CD4-positive, alpha-beta T cell treated with Interleukin-6 for 4 hours (primary cell): Measurements from ENCODE around the gene RPL22.

Experiments used
- DNase-seq: peaks from one replicate; pipeline ENCODE4 v3.0.0-alpha.2; 2020; ENCODE audit warnings: mixed read lengths

The RPL22 gene

DNA sequence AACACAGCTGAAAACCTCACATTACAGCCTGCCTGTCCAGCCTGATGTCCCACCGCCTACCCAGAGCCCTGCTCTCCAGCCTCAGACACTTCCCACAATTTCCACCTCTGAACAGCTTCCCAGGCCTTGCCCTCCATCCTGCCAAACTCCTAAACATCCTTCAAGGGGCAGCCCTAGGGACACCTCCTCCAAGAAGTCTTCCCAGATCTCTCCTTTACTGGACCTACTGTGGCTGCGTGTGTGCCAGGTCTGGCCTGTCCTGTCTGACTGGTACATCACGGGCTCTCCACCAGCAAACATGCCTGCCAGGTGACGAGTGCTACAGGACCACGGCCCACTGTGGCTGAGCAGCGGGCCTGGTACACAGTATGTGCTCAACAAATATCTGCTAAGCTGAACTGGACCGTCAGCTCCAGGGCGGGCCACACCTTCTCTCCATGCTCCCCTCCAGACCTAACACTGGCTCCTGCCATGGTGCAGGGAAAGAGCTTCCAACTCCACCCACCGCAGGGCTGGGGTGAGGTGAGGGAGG lies 48.0 kb downstream of the RPL22 start:
- DNase-seq, result no peak

DNA sequence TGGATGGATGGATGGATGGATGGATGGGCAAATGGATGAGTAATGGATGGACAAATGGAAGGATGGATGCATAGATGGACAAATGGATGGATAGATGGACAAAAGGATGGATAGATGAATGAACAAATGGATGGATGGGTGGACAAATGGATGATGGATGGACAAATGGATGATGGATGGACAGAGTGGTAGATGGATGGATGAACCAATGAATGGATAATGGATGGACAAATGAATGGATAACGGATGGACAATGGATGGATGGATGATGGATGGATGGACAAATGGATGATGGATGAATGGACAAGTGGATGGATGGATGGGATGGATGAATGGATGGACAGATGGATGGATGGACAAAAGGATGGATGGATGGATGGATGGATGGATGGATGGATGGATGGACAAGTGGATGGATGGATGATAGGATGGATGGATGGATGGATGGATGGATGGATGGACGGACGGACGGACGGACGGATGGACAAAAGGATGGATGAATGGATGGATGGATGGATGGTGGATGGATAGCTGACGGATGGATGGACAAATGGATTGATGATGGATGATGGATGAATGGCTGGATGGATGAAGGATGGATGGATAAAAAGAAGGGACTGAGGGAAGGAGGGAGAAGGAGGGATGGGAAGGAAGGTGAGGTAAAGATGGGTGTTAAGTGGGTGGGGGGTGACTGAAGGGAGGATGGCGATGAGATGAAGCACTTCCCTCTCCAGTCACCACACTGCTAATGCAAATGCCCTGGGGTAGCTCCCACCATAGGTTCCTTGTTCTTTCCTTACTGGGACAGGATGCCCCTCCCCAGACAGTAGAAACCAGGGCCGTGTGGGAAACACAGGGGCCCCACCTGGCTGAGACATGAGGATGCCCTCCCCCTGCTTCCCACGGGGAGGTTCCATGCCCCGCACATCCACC lies 49.1 kb downstream of the RPL22 start:
- no peak for DNase-seq

DNA sequence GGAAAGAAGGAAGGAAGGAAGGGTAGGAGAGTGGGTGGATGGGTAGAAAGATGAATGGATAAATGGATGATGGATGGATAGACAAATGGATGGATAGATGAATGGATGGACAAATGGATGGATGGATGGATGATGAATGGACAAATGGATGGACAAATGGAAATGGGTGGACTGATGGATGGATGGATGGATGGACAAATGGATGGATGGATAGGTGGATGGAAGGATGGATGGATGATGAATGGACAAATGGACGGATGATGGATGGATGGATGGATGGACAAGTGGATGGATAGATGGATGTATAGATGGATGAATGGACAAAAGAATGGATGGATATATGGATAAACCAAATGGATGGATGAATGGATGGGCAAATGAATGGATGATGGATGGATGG lies 49.8 kb downstream of the RPL22 start:
- DNase-seq, result no peak

DNA sequence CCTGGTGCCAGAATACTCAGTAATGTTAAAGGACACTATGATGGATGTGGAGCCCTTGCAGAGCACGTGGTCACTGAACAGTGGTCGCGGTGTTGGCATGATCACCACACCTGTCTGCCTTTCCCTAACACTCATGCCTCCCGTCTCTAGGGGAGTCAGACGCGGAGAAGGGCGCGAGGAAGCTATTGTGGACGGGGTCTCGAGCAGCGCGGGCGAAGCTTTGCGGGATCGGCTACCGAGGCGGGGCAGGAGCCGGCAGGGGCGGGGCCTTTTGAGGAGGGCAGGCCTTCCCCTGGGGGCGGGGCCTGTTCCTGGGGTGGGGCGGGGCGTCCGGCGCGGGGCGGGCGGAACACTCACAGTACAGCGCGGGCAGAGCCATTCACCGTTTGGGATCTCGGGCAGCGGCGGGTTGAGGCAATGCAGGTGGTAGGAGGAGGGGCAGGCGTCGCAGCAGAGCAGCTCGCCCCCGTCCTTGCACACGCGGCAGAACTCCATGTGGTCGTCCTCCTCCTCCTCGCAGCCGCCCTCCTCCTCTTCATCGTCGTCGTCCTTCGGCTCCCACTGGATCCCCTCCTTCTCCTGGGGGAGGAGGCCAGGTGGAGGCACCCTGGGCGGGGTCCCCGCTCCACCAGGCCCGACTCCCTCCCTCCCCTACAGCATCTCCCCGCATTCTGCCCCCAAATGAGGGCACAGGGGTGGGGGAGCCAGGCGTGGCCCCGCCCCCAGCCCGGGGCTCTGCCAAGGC lies 50.7 kb downstream of the RPL22 start:
- DNase-seq, result peak; percentile 80

DNA sequence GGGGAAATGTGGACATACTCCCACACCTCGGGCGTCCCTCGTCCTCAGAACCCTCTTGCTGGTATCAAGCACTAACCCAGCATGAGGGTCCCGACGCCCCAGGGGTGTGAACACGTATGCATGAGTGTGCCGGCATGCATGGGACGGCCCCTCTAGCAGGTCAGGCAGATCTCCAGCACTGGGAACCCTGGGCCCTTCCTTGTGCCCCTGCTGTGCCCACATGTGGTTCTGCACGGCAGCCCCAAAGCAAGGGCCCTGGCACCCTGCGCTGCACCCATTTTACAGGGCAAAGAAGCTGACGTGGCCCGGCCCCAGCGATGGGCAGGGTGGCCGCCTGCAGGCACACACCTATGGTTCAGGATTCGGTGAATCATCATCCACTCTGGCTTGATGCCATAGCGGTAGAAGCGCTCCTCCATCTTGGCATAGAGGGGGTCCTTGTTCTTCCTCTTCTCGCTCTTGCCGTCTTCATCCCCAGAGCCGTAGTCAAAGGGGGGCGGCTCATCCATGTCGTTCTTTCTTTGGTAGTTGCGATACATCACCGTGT lies 53.5 kb downstream of the RPL22 start:
- DNase-seq, result no peak

DNA sequence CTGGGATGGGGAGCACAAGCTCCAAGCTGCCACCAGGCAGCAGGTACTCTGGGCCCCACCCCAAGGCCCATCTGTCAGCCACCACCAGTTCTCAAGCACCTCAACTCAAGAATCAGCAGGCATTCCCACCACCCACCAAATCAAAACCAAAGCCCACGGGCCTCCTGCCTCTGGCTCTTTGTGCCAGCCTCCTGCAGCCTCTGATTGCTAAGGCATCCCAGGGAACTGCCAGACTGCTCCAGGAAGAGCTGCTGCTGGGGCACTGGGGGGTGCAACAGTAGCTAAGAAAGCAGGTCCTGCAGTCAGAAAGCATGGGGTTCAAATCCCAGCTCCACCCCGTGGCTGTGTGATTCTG lies 54.0 kb downstream of the RPL22 start:
- DNase-seq, result no peak

DNA sequence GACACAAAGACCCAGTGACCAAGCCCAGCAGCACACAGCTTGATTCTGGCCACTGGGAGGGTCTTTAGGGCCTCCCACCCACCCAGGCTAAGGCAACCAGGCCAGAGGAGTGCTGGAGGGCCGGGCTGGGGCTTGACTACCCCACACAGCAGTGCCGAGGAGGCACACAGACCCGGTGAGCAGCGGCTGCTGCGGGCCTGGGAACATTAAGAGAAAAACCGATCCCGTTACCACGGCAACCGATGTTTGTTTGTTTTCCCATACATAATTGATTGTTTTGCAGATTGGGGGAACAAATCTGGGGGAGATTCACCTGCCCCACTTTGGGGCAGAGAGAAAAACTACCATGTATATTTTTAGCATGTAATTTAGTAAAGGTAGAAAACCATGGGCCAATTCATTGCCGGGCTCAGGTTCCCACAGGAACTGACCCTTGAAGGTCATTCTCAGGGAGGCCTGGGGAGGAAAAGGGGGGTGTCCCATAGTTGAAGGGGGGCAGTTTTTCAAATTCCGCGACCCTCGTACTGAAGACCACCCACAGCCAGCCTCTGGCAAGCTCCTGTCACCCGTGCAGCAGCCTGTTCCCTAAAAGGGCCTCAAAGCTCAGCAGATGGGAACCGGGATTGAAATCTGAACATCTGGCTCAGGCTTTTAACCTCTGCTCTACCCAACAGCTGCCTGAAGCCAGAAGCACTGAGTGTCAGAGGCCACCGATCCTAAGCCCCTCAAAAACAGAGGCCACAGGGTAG lies 54.6 kb downstream of the RPL22 start:
- no peak for DNase-seq

DNA sequence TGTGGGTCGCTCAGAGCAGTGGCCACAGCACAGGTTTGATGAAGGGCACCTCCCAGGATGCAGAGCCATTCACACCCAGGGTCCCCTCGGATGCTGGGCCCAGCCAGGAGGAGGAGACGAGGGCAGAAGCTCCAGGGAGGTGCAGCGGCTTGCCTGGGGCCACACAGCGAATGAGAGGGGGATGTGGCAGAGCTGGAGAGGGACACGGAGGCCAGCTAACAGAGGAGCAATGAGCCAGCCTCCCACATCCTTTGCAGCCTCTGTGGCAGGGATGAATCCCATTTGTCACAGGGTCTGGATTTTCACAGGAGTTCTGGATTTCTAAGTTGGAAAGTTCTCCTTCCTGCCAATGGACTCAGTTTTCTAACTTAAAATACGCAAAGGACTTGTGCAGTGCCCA lies 55.2 kb downstream of the RPL22 start:
- DNase-seq, result no peak

DNA sequence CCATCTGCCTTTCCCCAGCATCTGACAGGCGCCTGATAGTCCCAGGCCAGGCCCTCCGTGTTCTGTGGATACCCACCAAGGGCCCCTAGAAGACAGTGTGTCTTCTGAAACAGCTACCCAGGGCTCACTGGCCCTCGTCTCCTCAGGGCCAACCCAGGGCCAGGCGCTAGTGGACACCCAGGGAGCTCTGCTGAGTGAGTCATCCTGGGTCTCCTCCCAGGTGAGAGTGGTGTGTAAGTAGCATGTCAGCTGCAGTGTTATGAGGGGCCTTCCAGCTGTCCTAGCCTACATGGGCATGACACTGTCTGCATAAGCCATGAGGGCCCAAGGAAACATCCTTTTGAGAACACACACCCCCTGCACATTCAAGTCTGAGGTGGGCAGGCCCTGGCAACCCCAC lies 56.0 kb downstream of the RPL22 start:
- no peak for DNase-seq

DNA sequence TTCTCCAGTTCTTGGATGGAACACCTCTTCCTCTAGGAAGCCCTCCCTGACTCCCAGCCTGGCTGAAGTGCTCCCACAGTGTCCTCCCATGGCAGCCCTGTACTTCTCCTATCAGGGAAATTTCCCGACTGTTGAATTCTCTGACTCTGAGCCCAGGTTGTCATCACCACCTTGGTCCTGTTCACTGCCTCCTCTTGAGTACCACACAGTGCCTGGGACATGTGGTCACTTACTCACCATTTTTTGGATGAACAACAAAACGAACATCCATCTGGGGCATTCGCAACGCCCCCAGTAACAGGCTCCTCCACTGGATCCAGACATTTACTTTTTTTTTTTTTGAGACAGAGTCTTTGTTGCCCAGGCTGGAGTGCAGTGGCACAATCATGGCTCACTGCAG lies 56.7 kb downstream of the RPL22 start:
- no peak for DNase-seq

DNA sequence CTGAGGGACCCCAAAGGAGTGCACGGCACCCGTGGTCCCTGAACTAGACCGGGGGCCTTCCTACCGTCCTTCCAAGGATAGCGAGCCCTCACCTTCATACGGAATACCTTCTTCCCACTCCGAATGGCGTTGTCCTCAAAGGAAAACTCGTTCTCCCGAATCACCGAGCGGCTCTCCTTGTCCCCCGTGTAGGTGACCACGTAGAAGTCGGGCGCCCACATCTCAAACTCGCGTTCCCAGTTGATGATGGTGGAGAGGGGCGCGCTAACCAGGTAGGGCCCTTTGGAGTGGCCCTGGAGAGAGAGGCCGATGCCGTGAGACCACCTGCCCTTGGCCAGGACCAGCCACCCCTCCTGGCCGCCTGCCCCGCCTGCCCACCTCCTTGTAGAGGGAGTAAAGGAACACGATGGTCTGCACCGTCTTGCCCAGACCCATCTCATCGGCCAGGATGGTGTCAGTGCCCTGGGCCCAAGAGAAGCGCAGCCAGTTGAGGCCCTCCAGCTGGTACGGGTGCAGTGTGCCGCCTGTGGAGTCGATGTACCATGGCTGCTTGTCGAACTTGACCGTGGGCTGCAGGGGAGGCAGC lies 57.3 kb downstream of the RPL22 start:
- no peak for DNase-seq

DNA sequence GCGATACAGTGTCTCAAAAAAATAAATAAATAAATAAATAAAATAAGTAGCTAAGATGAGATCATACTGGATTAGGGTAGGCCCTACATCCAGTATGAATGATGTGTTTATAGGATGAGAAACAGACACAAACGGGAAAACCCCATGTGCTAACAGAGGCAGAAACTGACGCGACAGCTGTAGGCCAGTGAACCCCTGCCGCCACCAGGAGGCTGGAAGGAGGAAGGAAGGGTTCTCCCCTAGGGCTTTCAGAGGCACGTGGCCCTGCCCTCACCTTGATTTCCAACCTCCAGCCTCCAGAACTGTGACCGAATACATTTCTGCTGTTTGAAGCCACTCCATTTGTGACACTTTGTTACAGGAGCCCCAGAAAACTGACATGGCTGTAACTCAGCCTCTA lies 57.8 kb downstream of the RPL22 start:
- DNase-seq, result no peak

DNA sequence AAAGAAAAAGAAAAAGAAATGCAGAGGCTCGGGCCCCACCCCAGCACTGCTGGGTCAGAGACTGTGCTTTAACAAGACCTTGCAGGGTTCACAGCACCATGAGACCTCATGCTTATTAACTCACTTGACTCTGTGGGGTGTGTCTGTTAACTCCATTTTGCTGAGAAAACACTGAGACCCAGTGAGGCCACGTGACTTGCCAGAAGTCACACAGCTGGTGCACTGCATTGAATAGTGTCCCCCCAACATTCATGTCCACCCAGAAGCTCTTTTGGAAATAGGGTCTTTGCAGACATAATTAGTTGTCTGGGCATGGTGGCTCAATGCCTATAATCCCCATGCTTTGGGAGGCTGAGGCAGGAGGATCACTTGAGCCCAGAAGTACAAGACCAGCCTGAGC lies 59.0 kb downstream of the RPL22 start:
- no peak for DNase-seq

DNA sequence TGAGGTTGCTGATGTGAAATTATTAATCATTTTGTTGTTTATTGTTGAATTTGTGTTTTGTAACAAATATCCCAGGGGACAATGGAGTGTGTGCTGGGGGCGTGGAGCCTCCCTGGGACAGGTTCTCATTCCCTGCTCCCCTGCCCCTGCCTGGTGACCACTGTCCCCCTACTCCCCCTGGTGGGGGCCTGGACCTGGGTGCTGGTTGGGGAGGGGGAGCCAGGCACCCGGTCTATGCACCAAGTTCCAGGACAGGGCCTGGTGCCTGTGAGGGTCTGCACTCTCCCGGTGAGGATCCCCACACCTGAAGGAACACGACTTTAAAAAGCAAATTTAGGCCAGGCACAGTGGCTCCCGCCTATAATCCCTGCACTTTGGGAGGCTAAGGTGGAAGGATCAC lies 61.6 kb downstream of the RPL22 start:
- no peak for DNase-seq

DNA sequence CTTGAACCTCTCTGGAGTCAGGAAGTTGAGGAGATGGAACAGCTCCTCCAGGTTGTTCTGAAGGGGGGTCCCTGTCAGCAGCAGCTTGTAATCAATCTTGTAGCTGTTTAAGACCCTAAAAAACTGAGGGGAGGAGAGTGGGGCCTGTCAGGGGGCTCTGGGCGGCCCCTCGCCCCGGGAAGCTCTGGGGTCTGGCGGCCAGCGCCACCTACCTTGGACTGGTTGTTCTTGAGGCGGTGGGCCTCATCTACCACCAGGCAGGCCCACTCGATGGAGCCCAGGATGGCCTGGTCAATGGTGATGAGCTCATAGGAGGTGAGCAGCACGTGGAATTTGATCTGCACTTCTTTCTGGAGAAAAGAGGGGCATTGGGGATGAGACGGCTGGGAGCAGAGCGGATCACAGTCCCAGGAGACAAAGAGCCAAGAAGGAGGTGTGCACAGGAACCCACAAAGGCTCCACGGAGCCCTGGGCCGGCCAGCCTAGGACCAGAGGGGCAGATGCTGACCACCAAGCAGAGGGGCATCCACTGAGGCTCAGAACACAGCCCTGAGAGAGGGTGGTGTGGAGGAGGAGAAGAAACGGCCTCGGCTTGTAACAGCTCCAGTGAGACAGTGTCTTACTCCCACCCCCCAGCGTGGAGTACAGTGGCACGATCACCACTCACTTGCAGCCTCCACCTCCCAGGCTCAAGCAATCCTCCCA lies 62.7 kb downstream of the RPL22 start:
- DNase-seq, result no peak
